Sigmoid colon (tissue), 4 donors: Measurements from ENCODE around the gene TBPL2.

Experiments used
- CTCF ChIP-seq, 4 experiments: fragments of 450-650 bp in 3 of 4; fragments of 200-600 bp in 1 of 4; IDR thresholded peaks; one replicate each; pipeline ENCODE4 v1.5.1; 2016 to 2019; ENCODE audit warnings: antibody characterized with exemption in 4 of 4, mild to moderate bottlenecking in 3 of 4, moderate library complexity in 2 of 4
- EP300 ChIP-seq, 4 donors: sonication (generic); formaldehyde crosslinking; IDR thresholded peaks; one replicate each; pipeline ENCODE4 v1.6.1; 2017; ENCODE audit warnings: antibody characterized with exemption in 4 of 4
- POLR2A ChIP-seq, 2 donors: fragments of 450-650 bp; IDR thresholded peaks; one replicate each; pipeline ENCODE4 v1.6.1; 2016; ENCODE audit warnings: antibody characterized with exemption in 2 of 2, mild to moderate bottlenecking in 2 of 2, moderate library complexity in 2 of 2
- POLR2AphosphoS5 ChIP-seq, 4 donors: sonication (generic); formaldehyde crosslinking; IDR thresholded peaks; one replicate each; pipeline ENCODE4 v1.6.1; 2017; ENCODE audit warnings: antibody characterized with exemption in 4 of 4

- TF ChIP-seq CTCF (IDR thresholded peaks at IDR 0.05): no peak
- no peak for TF ChIP-seq POLR2A (IDR thresholded peaks at IDR 0.05)
- TF ChIP-seq EP300 (IDR thresholded peaks at IDR 0.05): no peak
- no peak for TF ChIP-seq POLR2AphosphoS5 (IDR thresholded peaks at IDR 0.05)
Observed at GRCh38 chr14:55477680-55478079, 37.3 kb upstream of the TBPL2 start.
